ENCODE results near the gene ZSCAN32.

- no peak for TF ChIP-seq EZH2phosphoT487 (IDR thresholded peaks at IDR 0.05; ENCODE audit: low read length)
- TF ChIP-seq CTCF (IDR thresholded peaks at IDR 0.05; ENCODE audit: low read length) = no peak
- TF ChIP-seq EZH2 (optimal IDR thresholded peaks at IDR 0.05; ENCODE audit: low read depth, low read length) = no peak
These were observed 41.9 kb downstream of the ZSCAN32 start for GRCh38 chr16:3358871-3359270.
